CD14-positive monocyte (primary cell): Measurements from ENCODE around the gene RHEB. TPM values are rescaled to one million over a fixed set of nuclear protein-coding genes. Genes with fewer than 3 reads are reported as not detected.
A peak's percentile ranks its signal among the peaks of the same experiment; 100 is the strongest.

Experiments
- DNase-seq, 3 donors: peaks; one replicate each; pipeline ENCODE4 v3.0.0-alpha.2; 2011 to 2022
- H2AFZ ChIP-seq: 2 replicates; pipeline ENCODE4 v1.6.0; 2012; ENCODE audit warnings: mild to moderate bottlenecking, low read depth, low read length, inconsistent platforms; ENCODE audit not compliant: insufficient read depth, poor library complexity, severe bottlenecking
- H3K27ac ChIP-seq, 2 donors: 1 replicate in 1 of 2; 2 replicates in 1 of 2; pipeline ENCODE4 v1.5.1; 2012 to 2013; ENCODE audit warnings: low read length in 2 of 2, control low read depth in 1 of 2, inconsistent platforms in 1 of 2, low read depth in 1 of 2, mild to moderate bottlenecking in 1 of 2
- H3K27me3 ChIP-seq, 2 donors: one replicate each; pipeline versions ENCODE4 v1.6.0 to v1.6.1; 2011 to 2013; ENCODE audit warnings: low read length in 2 of 2; ENCODE audit not compliant: control insufficient read depth in 2 of 2, insufficient read depth in 2 of 2
- H3K36me3 ChIP-seq, 2 donors: replicated peaks in 1 of 2; 1 replicate in 1 of 2; 2 replicates in 1 of 2; pipeline versions ENCODE4 v1.5.1 to v1.6.1; 2012 to 2013; ENCODE audit warnings: low read length in 2 of 2, control low read depth in 1 of 2, inconsistent platforms in 1 of 2, mild to moderate bottlenecking in 1 of 2; ENCODE audit not compliant: insufficient read depth in 2 of 2, control insufficient read depth in 1 of 2
- H3K4me1 ChIP-seq, 2 donors: 1 replicate in 1 of 2; 2 replicates in 1 of 2; pipeline versions ENCODE4 v1.5.1 to v1.6.1; 2012 to 2013; ENCODE audit warnings: low read length in 2 of 2, control low read depth in 1 of 2, inconsistent platforms in 1 of 2, mild to moderate bottlenecking in 1 of 2, moderate library complexity in 1 of 2; ENCODE audit not compliant: insufficient read depth in 2 of 2, control insufficient read depth in 1 of 2
- H3K4me2 ChIP-seq: replicated peaks from 2 replicates; pipeline ENCODE3; 2012; ENCODE audit warnings: low read length, moderate library complexity, mild to moderate bottlenecking; ENCODE audit not compliant: poor library complexity, severe bottlenecking; ENCODE audit errors: extremely low read depth
- H3K4me3 ChIP-seq, 3 experiments: fragments of 200-600 bp in 1 of 3; sonication (generic) in 1 of 3; replicated peaks in 1 of 3; 1 replicate in 2 of 3; 2 replicates in 1 of 3; pipeline ENCODE4 v1.5.1; 2011 to 2013; ENCODE audit warnings: low read length in 3 of 3, mild to moderate bottlenecking in 3 of 3, control low read depth in 2 of 3, low read depth in 2 of 3, inconsistent platforms in 1 of 3, moderate library complexity in 1 of 3
- H3K79me2 ChIP-seq: 2 replicates; pipeline ENCODE4 v1.6.0; 2012; ENCODE audit warnings: mild to moderate bottlenecking, control low read depth, inconsistent platforms, low read length, moderate library complexity; ENCODE audit not compliant: insufficient read depth
- H3K9ac ChIP-seq: 2 replicates; pipeline ENCODE4 v1.6.0; 2017; ENCODE audit warnings: low read length, mild to moderate bottlenecking; ENCODE audit not compliant: insufficient read depth, poor library complexity, severe bottlenecking
- H3K9me3 ChIP-seq, 2 donors: replicated peaks in 1 of 2; 1 replicate in 1 of 2; 2 replicates in 1 of 2; pipeline versions ENCODE4 v1.5.1 to v1.6.1; 2012 to 2013; ENCODE audit warnings: low read length in 2 of 2, control low read depth in 1 of 2; ENCODE audit not compliant: control insufficient read depth in 1 of 2, insufficient read depth in 1 of 2
- H4K20me1 ChIP-seq: 2 replicates; pipeline ENCODE4 v1.6.0; 2012; ENCODE audit warnings: mild to moderate bottlenecking, low read length, control low read depth, moderate library complexity; ENCODE audit not compliant: insufficient read depth
- H3K27ac Mint-ChIP-seq, 7 donors: one replicate each; pipeline ENCODE4 v1.8.0; 2020; ENCODE audit warnings: mild to moderate bottlenecking in 7 of 7, mixed read lengths in 7 of 7, moderate library complexity in 6 of 7, inconsistent platforms in 2 of 7
- H3K27me3 Mint-ChIP-seq, 3 donors: one replicate each; pipeline ENCODE4 v1.8.0; 2021 to 2022; ENCODE audit warnings: low read depth in 3 of 3, mild to moderate bottlenecking in 3 of 3, mixed read lengths in 3 of 3, moderate library complexity in 3 of 3, inconsistent platforms in 1 of 3
- H3K36me3 Mint-ChIP-seq, 2 donors: one replicate each; pipeline ENCODE4 v1.8.0; 2020; ENCODE audit warnings: mixed read lengths in 2 of 2, inconsistent platforms in 1 of 2, mild to moderate bottlenecking in 1 of 2
- H3K4me1 Mint-ChIP-seq: one replicate; pipeline ENCODE4 v1.8.0; 2020; ENCODE audit warnings: mild to moderate bottlenecking, mixed read lengths
- H3K4me3 Mint-ChIP-seq, 2 donors: one replicate each; pipeline ENCODE4 v1.8.0; 2020; ENCODE audit warnings: mild to moderate bottlenecking in 2 of 2, mixed read lengths in 2 of 2, moderate library complexity in 1 of 2
- H3K9me3 Mint-ChIP-seq, 7 donors: one replicate each; pipeline ENCODE4 v1.8.0; 2020 to 2022; ENCODE audit warnings: mixed read lengths in 7 of 7, mild to moderate bottlenecking in 6 of 7, moderate library complexity in 6 of 7, inconsistent platforms in 2 of 7
- WGBS: methylation state at CpG from one replicate; pipeline ENCODE4 v1.1.5; 2013; ENCODE audit warnings: missing lambda C conversion rate; ENCODE audit not compliant: insufficient coverage; 5-methylcytosine and 5-hydroxymethylcytosine counted together
- intact Hi-C, 2 donors: fragments of 100-400 bp; cut with micrococcal nuclease; formaldehyde crosslinking; loops; one replicate each; pipeline versions ENCODE4 v1.15.0 to v1.15.1; 2023
- polyA plus RNA-seq, 3 donors: library from polyadenylated mRNA; depleted of rRNA in 1 of 3; unstranded in 2 of 3; stranded (reverse) in 1 of 3; fragments of 300-500 nt in 2 of 3; fragments of >200 nt in 1 of 3; fragmentation: Illumina TruSeq in 2 of 3; gene quantifications; 1 replicate in 2 of 3; 2 replicates in 1 of 3; pipeline ENCODE4 v1.2.3, GENCODE V29; 2012 to 2021
- TF ChIP-seq, protein P1 (sequence below): fragments of 200-600 bp; IDR thresholded peaks from one replicate; pipeline ENCODE4 v1.8.0; 2022; ENCODE audit warnings: antibody characterized with exemption, mild to moderate bottlenecking

The RHEB gene
- polyA plus RNA-seq, 3 donors, result 20.4 to 96.1 (median 95.8) TPM

DNA sequence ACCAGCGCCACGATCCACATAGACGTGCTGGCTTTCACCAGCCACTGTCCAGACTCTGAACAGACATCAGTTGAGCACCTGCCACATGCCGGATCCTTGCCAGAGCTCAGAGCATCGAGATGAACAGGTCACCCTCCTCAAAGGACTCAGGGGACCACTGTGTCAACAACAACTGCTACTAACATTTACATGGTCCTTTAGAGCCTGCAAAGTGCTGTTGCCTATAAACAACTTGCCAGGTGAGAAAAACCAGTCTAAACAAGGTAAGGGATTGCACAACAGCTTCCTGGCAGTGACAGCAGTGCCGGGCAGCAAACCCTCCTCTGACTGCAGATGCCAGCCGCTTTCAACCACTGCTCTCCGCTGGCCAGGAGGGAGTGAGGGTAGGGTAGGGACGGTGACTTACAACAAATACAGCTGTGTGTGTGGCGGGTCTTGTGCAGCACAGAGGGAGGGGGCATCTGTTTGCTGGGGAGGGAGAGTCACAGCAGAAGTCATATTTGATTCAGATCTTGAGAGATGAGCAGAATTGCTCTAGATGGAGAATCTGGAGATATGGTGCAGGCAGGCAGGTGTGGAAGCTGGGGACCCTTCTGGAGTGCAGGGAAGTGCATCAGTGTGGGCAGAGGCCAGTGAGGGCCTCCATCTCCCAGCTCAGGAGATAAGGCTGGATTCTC lies 32.8 kb upstream of the RHEB start:
- Histone ChIP-seq H3K79me2 (no peaks in the 10 kb centered on the region), H3K9me3 (no peaks in the 10 kb centered on the region), H3K9ac (no peak overlapping the region), H4K20me1 (peaks cover 4% of the 10 kb centered on the region), H3K36me3 (peaks cover 12 to 21% of the 10 kb centered on the region in 2 donors), H2AFZ (no peak overlapping the region), H3K4me3 (no peak overlapping the region), H3K4me1 (no peaks in the 10 kb centered on the region), H3K27me3 (peaks cover 0 to 6% of the 10 kb centered on the region in 2 donors), H3K4me2 (no peak overlapping the region), H3K27ac (no peak overlapping the region)
- Mint-ChIP-seq H3K4me3 (no peak overlapping the region), H3K27me3 (peaks cover 13 to 20% (median 19%) of the 10 kb centered on the region in 3 donors), H3K4me1 (no peaks in the 10 kb centered on the region), H3K27ac (peak overlapping the region in 1 of 7 donors; percentile 9), H3K9me3 (peaks cover 0 to 6% (median 3%) of the 10 kb centered on the region in 7 donors), H3K36me3 (peaks cover 17 to 25% of the 10 kb centered on the region in 2 donors)
- intact Hi-C loops, result no loop called here
- no peak for DNase-seq
- TF ChIP-seq, protein P1, sequence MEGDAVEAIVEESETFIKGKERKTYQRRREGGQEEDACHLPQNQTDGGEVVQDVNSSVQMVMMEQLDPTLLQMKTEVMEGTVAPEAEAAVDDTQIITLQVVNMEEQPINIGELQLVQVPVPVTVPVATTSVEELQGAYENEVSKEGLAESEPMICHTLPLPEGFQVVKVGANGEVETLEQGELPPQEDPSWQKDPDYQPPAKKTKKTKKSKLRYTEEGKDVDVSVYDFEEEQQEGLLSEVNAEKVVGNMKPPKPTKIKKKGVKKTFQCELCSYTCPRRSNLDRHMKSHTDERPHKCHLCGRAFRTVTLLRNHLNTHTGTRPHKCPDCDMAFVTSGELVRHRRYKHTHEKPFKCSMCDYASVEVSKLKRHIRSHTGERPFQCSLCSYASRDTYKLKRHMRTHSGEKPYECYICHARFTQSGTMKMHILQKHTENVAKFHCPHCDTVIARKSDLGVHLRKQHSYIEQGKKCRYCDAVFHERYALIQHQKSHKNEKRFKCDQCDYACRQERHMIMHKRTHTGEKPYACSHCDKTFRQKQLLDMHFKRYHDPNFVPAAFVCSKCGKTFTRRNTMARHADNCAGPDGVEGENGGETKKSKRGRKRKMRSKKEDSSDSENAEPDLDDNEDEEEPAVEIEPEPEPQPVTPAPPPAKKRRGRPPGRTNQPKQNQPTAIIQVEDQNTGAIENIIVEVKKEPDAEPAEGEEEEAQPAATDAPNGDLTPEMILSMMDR, result no peak
- WGBS, result 46% methylated on average over 7 of the region's 10 CpGs

DNA sequence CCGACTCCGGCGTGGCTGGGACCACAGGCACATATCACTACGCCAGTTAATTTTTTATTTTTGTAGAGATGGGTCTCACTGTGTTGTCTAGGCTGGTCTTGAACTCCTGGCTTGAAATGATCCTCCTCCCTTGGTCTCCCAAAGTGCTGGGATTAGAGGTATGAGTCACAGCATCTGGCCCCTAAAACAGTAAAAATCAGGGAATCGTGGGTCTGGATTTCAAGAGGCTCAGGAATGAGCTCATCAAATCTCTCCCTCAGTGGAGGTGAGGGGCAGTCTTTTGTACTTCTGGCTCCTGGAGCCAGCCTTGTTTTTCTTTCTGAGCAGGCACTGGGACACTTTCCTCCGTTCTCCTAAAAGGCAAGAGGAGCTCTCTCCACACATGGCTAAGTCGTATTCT lies 32.1 kb upstream of the RHEB start:
- peaks cover 0 to 6% (median 4%) of the 10 kb centered on the region in 7 donors for H3K9me3 Mint-ChIP-seq
- no peaks in the 10 kb centered on the region for H3K9me3 ChIP-seq
- H3K27me3 Mint-ChIP-seq, result peaks cover 15 to 21% (median 20%) of the 10 kb centered on the region in 3 donors
- TF ChIP-seq, protein P1, result no peak
- DNase-seq, result no peak
- H4K20me1 ChIP-seq, result peaks cover 4% of the 10 kb centered on the region
- peaks cover 12 to 19% of the 10 kb centered on the region in 2 donors for H3K36me3 Mint-ChIP-seq
- H2AFZ ChIP-seq, result no peak overlapping the region
- no peak overlapping the region for H3K4me3 Mint-ChIP-seq
- H3K79me2 ChIP-seq, result no peaks in the 10 kb centered on the region
- peaks cover 6 to 15% of the 10 kb centered on the region in 2 donors for H3K36me3 ChIP-seq
- H3K27ac ChIP-seq, result no peak overlapping the region
- H3K9ac ChIP-seq, result no peak overlapping the region
- WGBS, result no CpG with 5 or more reads among the region's 7 CpGs
- H3K4me3 ChIP-seq, result no peak overlapping the region
- peak overlapping the region in 2 of 7 donors; percentile 47 to 58 for H3K27ac Mint-ChIP-seq
- intact Hi-C loops, result no loop called here
- H3K27me3 ChIP-seq, result peaks cover 0 to 6% of the 10 kb centered on the region in 2 donors
- no peak overlapping the region for H3K4me2 ChIP-seq
- no peaks in the 10 kb centered on the region for H3K4me1 Mint-ChIP-seq
- no peaks in the 10 kb centered on the region for H3K4me1 ChIP-seq
